NCI-H524 (cell line): ENCODE measurements around the gene NPPA.

ENCODE experiments used
- DNase-seq, 2 experiments: peaks; one replicate each; lab custom pipeline; 2025; lab: John Stamatoyannopoulos, UW

Gene NPPA

GRCh38 chr1:11842154-11843041 is 5.2 kb downstream of the NPPA start:
- DNase-seq: no peak

DNA sequence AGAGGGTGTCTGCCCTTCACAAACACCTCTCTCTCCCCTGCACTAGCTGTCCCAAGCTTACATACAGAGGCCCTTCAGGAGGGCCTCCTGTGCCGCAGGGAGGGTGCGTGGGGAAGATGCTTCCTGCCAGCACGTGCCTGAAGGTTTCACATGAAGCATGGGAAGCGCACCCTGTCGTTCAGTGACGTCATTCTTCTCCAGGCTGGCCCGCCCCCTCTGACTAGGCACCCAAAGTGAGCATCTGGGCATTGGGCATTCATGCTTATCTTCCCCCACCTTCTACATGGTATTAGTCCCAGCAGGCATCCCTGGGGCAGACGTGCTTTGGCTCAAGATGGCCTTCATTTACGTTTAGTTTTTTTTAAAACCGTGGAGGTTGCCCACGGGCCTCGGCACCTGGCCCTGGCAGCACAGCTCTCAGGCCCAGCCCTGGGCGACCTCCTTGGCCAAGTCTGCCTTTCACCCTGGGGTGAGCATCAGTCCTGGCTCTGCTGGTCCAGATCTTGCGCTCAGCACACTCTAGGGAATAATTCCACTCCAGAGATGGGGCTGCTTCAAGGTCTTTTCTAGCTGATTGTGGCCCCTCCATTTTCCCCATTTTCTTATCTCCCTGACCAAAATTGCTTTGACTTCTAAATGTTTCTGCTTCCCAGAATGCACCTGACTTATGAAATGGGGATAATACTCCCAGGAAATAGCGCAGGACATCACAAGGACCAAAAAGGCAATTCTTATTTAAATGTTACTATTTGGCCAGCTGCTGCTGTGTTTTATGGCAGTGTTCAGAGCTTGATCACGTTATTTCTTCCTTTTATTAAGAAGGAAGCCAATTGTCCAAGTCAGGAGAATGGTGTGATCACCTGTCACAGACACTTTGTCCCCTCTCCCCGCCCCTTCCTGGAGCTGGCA is 6.1 kb downstream of the NPPA start:
- DNase-seq: peak in 1 of 2 experiments; percentile 76

- DNase-seq: no peak
Observed at GRCh38 chr1:11839727-11840705, 7.6 kb downstream of the NPPA start.

GRCh38 chr1:11838349-11839272 is 9.0 kb downstream of the NPPA start:
- peak in 1 of 2 experiments; percentile 64 for DNase-seq

- no peak for DNase-seq
Observed at GRCh38 chr1:11837767-11838348, 9.7 kb downstream of the NPPA start.

DNA sequence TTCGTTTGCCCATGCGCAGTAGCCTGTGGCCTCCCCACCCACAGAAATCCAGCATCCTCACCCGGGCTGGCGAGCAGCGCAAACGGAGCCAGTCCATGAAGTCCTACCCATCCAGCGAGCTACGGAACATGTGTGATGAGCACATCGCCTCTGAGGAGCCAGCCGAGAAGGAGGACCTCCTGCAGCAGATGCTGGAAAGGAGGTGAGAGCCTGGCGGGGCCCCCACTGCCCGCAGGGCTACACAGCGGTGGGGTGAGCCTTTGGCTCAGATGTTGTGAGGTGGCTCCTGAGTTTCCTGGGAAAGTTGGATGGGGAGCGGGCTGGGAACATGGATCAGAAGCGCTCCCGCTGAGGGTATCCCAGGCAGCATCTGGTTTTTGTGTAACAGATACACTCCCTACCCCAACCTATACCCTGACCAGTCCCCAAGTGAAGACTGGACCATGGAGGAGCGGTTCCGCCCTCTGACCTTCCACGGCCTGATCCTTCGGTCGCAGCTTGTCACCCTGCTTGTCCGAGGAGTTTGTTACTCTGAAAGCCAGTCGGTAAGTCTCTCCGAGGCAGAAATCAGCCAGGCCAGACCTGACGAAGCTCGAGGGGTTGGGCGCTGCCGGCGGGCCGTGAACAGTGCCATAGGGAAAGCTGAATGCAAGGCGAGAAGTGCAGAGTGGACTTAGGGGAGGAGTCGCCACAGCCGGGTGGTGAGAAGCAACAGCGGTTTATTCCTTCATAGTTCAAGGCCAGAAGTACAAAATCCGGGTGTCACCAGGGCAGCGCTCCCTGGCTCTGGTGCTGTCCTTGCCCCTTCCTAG is 10.4 kb downstream of the NPPA start:
- DNase-seq: no peak

DNA sequence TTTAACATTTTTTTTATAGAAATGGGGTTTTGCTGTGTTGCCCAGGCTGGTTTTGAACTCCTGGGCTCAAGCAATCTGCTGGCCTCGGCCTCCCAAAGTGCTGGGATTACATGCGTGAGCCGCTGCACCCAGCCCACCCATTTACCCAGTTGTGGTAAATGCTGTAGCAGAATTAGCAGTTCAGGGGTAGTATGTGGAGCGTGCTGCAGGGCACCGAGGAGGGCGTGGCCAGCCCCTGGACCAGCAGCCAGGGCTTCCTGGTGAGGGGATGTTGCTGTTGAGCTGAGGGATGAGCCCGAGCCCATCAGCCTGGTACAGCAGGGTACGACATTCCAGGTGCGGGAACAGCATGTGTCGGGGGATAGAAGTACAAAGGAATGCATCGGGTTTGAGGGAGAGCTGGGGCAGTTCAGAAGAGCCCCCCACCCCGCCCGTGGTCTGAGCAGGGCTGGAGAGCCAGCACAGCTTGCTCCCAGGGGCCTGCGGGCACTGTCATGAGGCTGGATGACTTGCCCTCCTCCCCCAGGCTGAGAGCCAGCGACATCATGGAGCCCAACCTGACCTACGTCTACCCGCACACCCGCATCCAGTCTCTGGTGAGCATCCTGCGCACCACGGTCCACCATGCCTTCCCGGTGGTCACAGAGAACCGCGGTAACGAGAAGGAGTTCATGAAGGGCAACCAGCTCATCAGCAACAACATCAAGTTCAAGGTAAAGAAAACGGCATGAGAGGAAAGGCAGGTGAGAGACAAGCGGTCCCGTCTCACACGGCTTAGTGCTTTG is 11.9 kb downstream of the NPPA start:
- no peak for DNase-seq

DNA sequence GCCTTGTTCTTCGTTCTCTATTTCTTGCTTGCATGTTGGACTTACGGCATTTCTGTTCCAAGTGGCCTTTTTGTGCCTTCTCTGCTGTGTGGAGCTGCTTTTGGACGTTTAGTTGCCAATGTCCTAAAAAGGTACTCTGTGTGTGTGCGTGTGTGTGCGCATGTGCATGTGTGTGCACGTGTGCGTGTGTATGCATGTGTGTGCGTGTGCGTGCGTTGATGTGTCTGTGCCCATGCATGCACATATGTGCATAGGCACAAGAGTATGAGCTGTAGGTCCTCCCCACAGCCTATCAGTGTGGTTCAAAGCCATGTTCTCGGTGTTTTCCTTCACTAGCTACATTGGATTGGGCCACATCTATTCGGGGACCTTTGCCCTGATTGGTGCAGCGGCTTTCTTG is 13.7 kb downstream of the NPPA start:
- DNase-seq: no peak

- DNase-seq: no peak
Observed at GRCh38 chr1:11833497-11833896, 14.1 kb downstream of the NPPA start.

DNA sequence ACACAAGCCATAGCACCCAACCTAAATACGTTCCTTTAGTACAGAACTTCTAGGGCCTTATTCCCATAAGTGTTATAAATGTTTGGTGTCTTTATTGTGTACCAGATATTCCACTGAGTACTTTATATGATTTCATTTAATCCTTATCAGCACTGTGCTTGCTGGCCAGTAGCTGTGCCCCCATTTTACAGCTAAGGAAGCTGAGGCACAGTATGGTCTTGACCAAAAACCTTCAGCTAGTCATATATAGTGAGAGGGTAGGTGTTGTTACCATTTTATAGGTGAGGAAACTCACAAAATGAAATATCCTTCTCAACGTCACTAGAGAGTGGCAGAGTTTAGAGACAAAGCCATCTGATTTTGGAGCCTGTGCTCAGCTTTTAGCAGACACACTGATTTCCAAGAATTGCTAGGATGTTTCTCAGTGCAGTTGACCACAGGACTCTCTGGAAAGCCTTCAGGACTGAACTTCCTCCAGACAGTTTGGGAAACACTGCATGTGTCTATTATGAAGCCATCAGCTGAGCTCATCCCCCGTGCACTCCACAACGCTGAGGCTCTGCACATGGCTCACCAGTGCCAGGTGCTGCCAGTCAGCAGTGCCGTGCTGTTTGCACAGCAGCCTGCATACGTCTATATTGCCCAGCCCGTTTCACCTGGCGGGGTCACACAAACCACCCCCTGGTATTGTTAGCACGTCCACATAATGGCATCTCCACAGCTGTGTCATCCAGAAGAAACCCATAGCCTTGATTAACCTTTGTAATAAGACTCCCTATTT is 15.4 kb downstream of the NPPA start:
- DNase-seq: no peak

GRCh38 chr1:11828511-11828910 is 19.1 kb downstream of the NPPA start:
- no peak for DNase-seq

GRCh38 chr1:11826946-11827345 is 20.6 kb downstream of the NPPA start:
- DNase-seq: no peak

DNA sequence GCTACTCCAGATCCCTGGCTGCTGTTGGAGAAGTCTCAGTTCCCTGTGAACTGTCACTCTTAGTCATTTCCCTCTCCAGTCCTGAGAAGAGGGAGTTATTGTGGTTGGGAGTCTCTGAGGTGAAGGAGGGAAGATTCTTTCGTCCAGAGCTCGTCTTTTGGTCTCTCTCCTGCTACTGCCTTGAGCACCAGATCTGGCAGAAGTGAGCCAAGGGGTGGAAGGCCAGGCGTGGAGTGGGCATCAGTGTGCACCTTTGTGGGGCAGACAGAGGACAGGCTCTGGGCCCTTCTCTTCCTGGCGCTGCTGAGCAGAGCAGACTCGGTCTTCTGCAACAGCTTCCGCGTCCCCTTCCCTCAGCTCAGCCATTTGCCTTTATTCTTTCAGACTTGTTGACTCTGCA is 22.5 kb downstream of the NPPA start:
- DNase-seq: no peak

- DNase-seq: no peak
Observed at GRCh38 chr1:11823366-11824137, 24.0 kb downstream of the NPPA start.

GRCh38 chr1:11822091-11822490 is 25.5 kb downstream of the NPPA start:
- DNase-seq: no peak

DNA sequence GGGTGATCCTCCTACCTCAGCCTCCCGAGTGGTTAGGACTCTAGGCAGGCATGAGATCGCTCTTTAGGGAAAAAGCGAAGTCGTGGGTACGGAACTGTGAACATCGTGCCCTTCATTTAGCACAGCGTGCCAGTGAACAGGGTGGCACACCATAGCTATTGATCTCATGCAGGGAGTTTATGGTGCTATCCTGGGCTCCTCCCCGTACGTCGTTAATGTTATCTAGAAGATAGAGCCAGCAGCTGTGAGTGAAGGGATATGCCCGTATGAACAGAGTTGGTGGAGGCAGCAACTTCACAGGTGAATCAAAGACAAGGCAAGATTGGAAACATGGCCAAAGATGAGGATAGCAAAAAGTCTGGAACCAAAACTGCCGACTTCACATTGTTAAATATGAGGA is 30.4 kb downstream of the NPPA start:
- no peak for DNase-seq

DNA sequence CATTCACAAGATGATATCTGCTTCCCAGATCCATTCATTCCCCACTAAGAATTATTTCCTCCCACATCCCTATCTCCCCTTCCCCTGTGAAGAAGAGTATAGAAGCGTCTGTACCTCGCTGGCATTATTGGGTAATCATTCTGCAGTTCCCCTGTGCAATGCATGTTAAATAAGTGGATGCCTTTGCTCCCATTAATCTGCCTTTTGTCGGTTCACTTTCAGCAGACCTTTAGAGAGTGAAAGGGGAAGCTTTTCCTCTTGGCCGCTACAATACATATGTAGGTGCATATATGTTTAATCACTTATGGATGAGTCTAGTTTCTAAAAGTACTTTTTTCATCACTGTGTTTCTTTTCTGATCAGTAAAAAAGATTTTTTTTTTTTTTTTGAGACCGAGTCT is 34.6 kb downstream of the NPPA start:
- DNase-seq: no peak
